HG02970 (cell line): ENCODE measurements around the gene KIF26A.

ENCODE experiments used
- ATAC-seq: cut with Tn5 transposase; IDR thresholded peaks from one replicate; pipeline ENCODE4 v1.9.1; 2021; ENCODE audit warnings: mild to moderate bottlenecking, moderate library complexity, moderate number of reproducible peaks; ENCODE audit not compliant: unreplicated experiment, low FRiP score

The KIF26A gene

DNA sequence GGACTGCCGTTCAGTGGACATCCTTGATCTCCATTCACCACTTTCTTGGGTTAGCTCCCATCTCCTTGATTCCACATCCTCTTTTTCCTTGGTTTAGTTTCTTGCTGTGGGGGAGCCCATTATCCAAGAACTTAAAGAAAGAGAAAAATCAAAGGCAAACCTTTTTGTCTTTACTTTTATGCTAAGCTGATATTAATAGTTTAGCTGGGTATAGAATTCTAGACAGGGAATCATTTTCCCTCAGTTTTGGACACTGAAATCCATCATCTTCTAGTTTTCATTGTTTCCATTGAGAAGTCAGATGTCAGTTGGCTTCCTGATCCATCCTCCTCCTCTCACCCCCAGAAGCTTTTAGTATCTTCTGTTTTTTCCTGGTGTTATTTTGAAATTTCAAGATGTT lies 8.8 kb upstream of the KIF26A start:
- no peak for ATAC-seq

DNA sequence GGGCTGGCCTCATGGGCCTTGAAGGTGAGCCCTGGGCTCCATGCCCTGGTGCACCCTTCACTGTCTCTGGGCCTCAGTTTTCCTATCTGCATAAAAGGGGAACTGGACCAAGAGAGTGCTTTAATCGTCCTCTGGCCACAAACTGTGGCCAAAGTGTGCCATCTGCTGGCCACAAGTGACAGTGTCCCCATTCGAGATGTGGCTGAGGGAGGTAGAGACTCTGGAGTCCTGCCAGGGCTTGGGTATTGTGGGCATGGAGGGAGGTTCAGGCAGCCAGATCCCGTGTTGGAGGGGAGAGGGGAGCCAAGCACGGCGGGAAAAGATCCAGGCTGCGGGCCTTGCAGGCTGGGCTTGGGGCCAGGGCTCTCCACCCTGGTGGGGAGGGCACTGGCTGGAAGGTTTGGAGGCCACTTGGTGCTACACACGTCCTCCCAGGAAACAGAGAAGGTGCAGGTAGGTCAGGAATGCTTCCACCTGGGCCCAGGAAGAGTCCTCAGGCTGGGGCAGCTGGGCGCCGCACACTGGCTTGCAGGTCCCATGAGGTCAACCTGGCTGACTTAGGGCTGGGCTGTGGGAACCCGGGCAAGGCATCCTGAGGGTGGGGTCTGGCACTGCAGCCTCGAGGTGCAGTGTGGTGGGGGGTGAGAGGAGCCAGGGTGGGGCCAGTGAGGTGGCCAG lies 7.3 kb upstream of the KIF26A start:
- no peak for ATAC-seq

- ATAC-seq, result no peak
Observed at GRCh38 chr14:104131968-104132732, 6.2 kb upstream of the KIF26A start.

DNA sequence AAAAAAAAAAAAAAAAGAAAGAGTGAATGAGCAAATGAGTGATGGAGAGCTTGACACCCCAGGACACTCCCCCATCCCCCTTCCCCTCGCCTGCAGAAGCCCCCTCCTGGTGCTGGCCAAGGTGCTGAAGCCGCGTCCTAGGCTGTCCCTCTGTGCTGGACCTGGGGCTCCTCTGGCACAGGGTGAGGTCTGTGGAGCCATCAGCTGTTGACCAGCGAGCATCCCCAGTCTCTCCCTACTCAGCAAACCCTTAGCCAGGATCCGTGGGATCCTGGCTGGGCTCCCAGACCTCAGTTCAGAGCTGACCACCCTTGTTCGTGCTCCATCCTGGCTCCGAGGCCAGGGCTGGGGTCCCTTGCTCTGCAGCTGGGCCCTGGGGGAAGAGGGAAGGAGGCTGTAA lies 5.4 kb upstream of the KIF26A start:
- no peak for ATAC-seq

DNA sequence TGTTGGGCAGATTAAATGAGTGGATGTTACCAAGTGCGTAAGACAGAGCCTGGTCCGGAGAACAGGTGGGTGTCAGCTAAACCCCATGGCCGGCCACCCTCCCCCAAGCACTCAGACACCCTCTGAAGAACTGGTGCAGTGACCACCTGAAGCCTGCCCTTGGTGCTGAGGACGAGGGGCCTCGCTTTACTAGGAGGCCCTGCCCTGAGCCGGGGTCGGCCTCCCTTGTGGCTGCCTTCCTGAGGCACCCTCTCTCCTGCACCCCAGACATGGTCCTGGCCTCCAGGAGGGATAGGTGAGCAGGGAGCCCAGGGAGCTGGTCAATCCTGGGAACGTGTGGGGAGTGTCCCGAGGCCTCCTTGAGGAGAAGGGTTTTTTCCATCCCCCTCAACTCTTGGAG lies 4.9 kb upstream of the KIF26A start:
- ATAC-seq, result no peak

DNA sequence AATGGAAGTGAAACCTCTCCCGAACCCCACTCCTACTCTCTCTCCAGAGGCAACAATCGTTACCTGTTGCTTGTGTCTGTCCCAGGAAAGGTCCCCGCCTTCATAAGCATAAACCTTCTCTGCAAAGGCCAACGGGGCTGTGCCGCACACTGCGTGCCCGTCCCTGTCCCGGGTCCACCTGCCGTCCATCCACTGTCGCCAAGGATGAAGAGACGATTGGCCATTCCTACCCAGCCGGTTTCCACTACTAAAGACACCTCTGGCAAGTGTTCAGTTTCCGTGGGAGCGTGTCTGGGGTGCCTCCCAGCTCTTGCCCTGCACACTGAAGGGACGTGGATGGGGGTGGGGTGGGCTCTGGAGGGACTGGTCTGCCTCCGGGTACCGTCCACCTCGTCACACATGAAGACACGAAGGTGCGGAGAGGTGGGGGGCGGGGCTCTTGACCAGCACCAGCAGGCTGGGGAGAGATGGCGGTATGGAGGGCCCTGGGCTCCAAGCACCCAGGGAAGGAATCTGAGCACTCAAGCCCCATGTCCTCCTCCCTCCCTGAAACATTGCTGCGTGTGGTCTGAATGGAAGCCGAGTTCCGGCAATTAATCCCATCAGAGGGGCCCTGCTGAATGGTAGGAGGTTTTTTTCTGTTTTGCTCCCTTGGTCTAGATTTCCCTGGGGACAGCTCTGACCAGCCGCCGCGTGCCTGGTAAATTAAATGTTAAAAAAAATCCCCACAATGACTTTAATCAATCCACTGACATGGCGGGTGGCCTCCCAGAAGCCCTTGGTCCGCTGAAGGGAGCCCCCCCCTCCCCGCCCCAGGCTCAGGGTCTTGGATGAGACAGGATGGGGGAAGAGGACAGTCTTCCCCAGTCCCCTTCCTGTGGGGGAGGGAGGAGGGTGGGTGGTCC lies 4.1 kb upstream of the KIF26A start:
- no peak for ATAC-seq

DNA sequence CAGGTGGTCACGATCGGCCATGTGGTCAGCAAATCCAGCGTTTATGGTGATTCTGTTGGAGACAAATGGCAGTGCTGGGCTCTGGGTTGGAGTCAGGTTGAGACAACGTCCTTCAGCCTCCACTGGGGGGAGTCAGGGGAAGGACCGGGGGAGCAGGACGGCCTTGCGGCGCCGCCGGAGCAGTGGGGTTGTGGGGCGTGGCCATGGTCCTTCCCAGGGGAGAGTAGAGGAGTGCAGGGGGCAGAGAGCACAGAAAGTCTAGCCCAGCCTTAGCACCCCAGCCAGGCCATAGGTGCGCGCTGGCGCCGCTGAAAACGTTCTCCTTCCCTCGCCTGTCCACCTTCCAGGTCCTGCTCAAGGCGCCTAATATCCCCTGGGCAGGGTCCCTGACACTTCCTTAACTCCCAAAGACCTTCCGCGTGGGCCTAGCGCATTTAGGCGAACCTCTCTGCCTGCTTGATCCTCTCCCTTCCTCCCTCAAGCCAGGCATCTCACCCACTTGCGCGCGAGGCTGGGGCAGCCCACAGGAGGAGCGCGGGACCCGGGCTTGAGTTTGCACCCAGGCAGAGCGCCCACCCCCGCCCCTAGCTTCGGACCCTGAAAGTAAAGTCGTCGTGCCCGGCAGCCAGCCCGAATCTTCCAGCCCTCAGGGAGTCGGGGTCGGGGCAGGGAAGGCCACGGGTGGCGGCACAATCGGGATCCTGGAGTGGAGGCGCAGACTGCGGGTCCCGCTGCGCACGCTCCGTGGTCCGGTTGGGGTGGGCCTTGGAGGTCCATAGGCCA lies 3.1 kb upstream of the KIF26A start:
- no peak for ATAC-seq

DNA sequence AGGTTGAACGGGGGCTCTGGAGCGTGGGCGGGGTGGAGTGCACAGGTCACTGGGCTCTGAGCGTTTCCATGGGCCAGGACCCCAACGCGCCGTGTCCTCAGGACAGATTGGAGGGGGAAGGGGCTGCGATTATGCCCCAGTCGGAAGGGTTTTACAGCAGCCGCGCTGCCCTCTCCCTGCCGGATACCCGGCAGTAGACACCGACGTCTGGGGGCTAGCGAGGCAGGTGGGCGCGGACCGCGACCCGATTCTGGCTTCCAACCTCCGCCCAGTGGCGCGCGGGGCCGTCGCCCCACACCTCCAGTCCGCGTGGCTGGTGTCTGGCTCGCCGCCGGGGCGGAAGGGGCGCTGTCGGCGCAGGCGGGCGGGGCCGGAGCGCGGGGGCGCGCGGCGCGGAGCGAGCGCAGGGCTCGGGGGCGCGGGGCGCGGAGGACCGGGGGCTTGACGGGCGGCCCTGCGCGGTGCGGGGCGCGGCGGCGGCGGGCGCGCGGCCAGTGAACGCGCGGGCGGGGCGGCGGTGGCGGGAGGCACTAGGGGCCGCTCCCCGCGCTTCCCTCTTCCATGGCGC lies 2.4 kb upstream of the KIF26A start:
- ATAC-seq, result no peak

DNA sequence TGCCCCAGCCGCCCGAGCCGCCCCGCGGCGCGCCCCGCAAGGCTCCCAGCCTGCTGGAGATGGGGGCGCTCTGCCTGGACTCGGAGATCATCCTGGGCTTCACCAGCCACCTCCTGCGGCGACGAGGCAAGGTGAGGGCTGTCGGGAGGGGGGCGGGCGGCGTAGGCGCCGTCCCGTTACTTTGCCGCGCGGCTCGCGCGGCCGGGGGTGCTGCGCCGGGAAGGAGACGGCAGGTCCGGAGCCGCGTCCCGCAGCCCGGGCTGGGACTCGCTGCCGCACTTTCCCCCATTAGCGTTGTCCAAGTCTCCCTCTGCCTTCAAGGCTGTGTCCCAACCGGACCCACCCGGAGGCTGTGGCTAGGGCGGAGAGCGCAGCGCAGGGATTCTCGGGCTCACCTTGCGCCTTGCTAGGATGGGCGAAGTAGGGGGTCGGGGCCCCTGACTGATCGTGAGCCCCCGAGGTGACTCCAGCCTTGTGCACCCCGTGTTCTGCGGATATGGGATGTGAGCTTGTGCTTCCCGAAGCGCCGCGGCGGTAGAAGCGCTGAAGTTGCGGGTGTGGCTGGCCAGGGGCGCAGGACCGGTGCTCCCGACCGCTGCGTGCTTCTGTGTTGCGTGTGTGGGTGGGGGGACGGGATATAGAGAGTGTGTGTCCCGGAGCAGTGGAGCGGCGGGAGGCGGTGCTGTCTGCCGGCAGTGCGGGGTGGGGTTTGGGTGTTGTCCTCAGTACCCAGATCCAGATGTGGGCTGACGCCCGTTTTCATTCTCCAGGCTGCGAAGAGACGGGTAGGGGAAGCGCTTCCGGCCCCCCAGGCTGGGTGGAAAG lies 1.7 kb upstream of the KIF26A start:
- ATAC-seq, result no peak

GRCh38 chr14:104137297-104138097 lies 890 bp upstream of the KIF26A start:
- ATAC-seq, result no peak

- no peak for ATAC-seq
Observed at GRCh38 chr14:104138718-104139459, 502 bp downstream of the KIF26A start.

DNA sequence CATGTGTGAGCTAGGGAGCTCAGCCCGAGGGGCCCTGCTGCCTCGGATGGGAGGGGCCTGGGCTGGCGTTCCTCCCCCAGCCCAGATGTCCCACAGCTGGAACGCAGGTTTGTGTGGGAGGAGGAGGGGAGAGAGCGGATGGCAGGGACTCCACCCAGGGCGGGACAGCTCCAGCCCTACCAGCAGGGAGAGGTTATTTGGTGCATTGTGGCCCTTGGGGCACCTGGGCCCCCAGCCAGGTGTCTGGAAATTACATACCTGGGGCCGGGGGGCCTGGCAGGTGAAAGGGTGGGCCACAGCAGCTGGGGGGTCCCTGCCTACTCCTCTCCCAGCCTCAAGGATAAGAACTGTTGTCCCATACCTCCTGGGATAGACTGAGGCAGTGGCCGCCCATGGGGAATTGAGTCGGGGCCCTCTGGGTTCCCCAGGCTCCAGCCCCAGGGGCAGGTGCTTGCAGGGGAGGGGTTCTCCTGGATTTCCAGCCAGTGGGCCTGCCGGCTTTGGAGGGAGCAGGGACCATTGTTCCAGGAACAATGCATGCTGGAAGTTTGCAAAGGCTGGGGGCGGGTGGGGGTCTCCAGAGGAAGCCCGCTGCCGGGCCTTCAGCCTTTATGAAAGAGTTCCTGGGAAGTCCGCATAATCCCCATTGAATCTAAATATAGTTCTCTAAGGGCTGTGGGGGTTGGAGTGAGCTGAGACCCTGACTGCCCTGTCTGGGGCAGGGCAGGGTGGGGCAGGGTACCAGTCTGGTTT lies 1.2 kb downstream of the KIF26A start:
- no peak for ATAC-seq

GRCh38 chr14:104140213-104140462 lies 1.8 kb downstream of the KIF26A start:
- ATAC-seq, result no peak

DNA sequence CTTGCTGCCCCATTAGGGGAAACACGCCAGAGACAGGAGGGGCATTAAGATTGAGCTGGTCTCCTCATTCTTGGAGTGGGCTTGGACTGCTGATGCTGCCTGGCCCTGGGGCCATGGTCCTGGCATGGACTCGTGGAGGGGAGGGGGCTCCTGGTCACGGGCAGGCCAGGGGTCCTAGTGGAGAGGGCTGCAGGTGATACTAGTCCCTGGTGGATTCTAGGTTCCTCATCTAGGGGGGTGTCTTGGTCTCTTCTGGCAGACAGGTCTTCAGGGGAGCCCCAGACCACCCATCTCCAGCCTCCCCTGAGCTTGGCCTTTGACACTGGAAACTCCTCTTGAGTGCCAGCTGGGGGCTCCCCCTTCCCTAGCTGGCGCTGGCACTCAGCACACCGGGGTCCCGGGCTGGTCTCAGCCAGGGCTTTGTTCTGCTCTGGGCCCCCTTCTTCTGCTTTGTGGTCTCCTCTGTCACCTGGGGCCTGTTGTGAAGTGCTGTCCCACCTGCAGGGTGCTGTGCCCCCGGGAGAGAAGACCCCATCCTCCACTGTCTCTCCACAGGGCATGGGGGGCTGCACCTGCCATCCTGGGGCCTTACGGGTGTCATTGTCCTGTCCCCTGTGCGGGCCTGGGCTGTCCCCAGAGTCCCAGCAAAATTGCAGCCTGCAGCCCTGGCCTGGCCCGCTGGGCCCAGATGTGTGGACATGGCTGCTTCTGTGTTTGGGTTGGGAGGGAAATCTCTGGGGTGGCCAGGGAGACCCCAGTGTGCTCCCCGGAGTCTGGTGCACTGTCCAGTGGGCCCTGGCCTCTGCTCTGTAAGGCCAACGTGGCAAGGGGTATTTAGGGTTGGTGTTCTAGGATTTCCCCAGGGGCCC lies 2.3 kb downstream of the KIF26A start:
- ATAC-seq, result no peak

GRCh38 chr14:104141621-104142091 lies 3.3 kb downstream of the KIF26A start:
- no peak for ATAC-seq
